Stimulated activated effector memory CD8-positive, alpha-beta T cell treated with anti-CD3 and anti-CD28 coated beads, Interleukin-12 subunit alpha, Interleukin-12 subunit beta, amount 100 ng/mL, for 72 hours (primary cell): ENCODE measurements around the gene PRTN3.

Source experiments
- ATAC-seq: fragments of 150-1000 bp; cut with Tn5 transposase; 2 replicates; pipeline ENCODE4 v1.10.0; 2021
- DNase-seq, 2 donors: peaks; one replicate each; pipeline ENCODE4 v3.0.0; 2021 to 2022; ENCODE audit warnings: low spot score in 2 of 2
- H3K27ac Mint-ChIP-seq: one replicate; pipeline ENCODE4 v1.8.0; 2022; ENCODE audit warnings: mild to moderate bottlenecking, mixed read lengths
- H3K36me3 Mint-ChIP-seq: one replicate; pipeline ENCODE4 v1.8.0; 2022; ENCODE audit warnings: mild to moderate bottlenecking, mixed read lengths
- H3K4me1 Mint-ChIP-seq: one replicate; pipeline ENCODE4 v1.8.0; 2022; ENCODE audit warnings: mixed read lengths
- H3K4me3 Mint-ChIP-seq: one replicate; pipeline ENCODE4 v1.8.0; 2022; ENCODE audit warnings: mild to moderate bottlenecking, mixed read lengths
- H3K9me3 Mint-ChIP-seq: one replicate; pipeline ENCODE4 v1.8.0; 2022; ENCODE audit warnings: mixed read lengths

The PRTN3 gene

DNA sequence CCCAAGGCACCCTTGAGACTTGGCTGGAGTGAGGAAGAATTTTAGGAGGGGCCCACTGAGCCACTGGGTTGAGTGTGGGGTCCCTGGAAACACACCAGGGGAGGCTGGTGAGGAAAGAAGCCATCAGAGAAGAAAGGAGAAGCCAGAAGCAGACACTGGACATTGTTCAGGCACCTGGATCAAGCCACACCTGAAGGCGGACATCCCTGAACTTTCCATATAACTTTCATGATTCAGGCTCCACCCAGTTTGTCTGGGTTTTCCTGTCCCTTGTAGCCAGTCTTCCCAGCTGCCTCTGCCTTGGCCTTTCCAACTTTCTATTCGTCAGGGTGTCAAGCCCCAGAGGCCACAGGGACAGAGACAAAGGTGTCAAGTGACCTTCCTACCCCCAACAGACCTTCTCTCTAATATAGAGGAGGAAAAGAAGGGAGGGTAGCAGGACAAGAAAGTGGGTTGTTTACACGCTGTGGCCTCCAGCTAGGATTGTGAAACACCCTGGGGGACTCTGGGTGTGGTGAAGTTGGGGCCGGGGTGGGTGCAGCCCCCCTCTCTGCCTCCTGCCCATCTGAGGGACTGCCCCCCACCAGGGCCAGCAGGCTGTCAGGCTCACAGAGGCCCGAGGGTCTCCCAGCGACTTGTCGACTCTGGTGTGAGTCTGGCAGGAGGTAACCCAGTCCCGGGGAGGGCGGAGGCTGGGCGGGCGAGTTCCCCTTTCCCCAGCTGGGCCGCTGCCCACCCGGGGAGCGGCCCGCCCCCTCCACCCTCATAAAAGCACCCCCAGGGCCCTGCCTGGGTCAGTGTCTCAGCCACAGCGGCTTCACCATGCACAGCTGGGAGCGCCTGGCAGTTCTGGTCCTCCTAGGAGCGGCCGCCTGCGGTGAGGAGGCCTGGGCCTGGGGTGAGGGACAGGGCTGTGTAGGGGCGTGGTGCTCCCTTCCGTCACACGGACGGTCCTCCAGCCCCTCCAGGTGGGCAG lies 18.4 kb downstream of the PRTN3 start, which contains the start of gene CFD:
TSS of gene CFD (plus strand) at position 797 of the 976 bp plus-strand sequence. CDS start at position 823, 26 bp downstream.
- peaks cover 18% of the 10 kb centered on the region for H3K4me1 Mint-ChIP-seq
- peak within 1 kb of the TSS; percentile 43 for H3K4me3 Mint-ChIP-seq
- peaks cover 8% of the 10 kb centered on the region for H3K36me3 Mint-ChIP-seq
- no peak within 1 kb of the TSS for H3K27ac Mint-ChIP-seq
- DNase-seq (no peak), ATAC-seq (no peak)
- no peaks in the 10 kb centered on the region for H3K9me3 Mint-ChIP-seq

DNA sequence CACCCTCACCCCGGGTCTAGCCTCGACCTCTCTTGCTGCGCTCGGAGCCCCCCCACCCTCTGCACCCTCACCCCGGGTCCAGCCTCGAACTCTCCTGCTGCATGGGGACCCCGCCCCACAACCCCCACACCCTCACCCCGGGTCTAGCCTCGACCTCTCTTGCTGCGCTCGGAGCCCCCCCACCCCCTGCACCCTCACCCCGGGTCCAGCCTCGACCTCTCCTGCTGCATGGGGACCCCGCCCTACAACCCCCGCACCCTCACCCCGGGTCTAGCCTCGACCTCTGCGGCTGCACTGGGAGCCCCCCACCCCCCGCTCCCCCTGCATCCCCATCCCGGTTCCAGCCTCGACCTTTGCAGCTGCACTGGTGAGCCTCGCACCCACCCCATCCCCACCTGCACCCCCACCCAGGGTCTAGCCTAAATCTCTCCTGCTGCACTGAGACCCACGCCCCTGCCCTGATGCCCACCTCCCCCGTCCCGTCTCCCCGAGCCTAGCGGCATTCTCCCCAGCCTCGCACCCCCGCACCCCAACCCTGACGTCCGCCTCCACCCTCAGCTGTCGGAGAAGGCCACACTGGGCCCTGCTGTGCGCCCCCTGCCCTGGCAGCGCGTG lies 20.4 kb downstream of the PRTN3 start:
- H3K36me3 Mint-ChIP-seq: peaks cover 14% of the 10 kb centered on the region
- no peaks in the 10 kb centered on the region for H3K9me3 Mint-ChIP-seq
- H3K4me3 Mint-ChIP-seq: peak overlapping the region; percentile 67
- peaks cover 18% of the 10 kb centered on the region for H3K4me1 Mint-ChIP-seq
- DNase-seq (no peak), ATAC-seq (no peak)
- H3K27ac Mint-ChIP-seq: no peak overlapping the region

DNA sequence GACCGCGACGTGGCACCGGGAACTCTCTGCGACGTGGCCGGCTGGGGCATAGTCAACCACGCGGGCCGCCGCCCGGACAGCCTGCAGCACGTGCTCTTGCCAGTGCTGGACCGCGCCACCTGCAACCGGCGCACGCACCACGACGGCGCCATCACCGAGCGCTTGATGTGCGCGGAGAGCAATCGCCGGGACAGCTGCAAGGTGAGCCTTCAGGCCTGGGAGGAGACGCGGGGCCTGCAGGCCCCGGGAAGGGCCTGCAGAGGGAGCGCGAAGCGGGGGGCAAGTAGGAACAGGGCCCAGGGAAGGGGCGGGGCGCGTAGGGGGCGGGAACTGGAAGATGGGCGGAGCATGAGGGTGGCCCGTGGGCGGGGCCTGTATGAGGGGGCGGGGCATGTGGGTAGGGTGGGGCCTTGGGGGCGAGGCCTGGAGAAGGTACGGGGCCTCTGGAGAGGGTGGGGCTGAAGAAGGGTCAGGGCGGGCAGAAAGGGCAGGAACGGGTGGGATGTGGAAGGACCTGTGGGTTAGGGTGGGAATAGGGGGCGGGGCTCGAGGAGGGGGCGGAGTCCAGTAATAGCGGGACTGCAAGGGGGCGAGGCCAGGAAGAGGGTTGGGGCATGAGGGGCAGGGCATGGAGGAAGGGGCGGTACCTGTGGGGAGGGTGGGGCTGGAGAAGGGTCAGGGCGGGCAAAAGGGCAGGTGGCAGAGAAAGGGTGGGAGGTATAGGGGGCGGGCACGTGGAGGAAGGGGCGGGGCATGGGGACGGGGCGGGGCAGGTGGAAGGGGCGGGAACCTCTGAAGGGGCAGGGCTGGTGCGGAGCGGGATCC lies 21.2 kb downstream of the PRTN3 start:
- Mint-ChIP-seq H3K36me3 (peaks cover 18% of the 10 kb centered on the region), H3K4me1 (peaks cover 18% of the 10 kb centered on the region), H3K9me3 (no peaks in the 10 kb centered on the region), H3K27ac (no peak overlapping the region), H3K4me3 (peak overlapping the region; percentile 67)
- DNase-seq (peak; percentile 47 to 73), ATAC-seq (peak; percentile 41)

DNA sequence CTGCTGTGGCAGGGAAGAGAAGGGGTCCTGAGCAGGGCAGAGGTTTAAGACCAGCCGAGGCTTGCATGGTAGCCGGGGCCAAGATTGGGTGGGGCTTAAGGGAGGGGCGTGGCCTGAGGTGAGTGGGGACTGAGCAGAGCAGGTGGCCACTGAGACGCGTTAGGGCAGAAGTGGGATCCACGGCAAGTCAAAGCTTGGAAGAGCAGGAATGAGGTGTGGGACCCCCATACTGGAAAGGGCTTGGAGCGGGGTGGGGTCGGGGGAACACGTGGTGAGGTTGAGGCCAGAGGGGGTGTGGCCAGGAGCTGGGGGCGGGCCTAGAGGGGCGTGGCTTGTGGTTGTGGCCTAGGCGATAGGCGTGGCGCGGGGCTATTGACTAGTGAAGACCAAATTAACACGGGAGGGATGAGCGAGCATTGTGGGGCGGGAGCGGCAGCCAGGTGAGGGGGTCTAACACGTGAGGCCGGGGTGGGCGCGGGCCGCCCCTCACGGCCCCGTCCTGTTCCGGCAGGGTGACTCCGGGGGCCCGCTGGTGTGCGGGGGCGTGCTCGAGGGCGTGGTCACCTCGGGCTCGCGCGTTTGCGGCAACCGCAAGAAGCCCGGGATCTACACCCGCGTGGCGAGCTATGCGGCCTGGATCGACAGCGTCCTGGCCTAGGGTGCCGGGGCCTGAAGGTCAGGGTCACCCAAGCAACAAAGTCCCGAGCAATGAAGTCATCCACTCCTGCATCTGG lies 21.9 kb downstream of the PRTN3 start:
- no peaks in the 10 kb centered on the region for H3K9me3 Mint-ChIP-seq
- peak overlapping the region; percentile 40 for H3K27ac Mint-ChIP-seq
- H3K4me3 Mint-ChIP-seq: peak overlapping the region; percentile 67
- H3K36me3 Mint-ChIP-seq: peaks cover 26% of the 10 kb centered on the region
- peaks cover 24% of the 10 kb centered on the region for H3K4me1 Mint-ChIP-seq
- ATAC-seq: peak; percentile 66
- peak; percentile 67 to 89 for DNase-seq

DNA sequence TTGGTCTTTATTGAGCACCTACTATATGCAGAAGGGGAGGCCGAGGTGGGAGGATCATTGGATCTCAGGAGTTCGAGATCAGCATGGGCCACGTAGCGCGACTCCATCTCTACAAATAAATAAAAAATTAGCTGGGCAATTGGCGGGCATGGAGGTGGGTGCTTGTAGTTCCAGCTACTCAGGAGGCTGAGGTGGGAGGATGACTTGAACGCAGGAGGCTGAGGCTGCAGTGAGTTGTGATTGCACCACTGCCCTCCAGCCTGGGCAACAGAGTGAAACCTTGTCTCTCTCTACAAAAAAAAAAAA lies 22.5 kb downstream of the PRTN3 start:
- DNase-seq: no peak
- Mint-ChIP-seq H3K4me3 (peak overlapping the region; percentile 67), H3K36me3 (peaks cover 26% of the 10 kb centered on the region), H3K27ac (peak overlapping the region; percentile 40), H3K9me3 (no peaks in the 10 kb centered on the region), H3K4me1 (peaks cover 24% of the 10 kb centered on the region)
- no peak for ATAC-seq

DNA sequence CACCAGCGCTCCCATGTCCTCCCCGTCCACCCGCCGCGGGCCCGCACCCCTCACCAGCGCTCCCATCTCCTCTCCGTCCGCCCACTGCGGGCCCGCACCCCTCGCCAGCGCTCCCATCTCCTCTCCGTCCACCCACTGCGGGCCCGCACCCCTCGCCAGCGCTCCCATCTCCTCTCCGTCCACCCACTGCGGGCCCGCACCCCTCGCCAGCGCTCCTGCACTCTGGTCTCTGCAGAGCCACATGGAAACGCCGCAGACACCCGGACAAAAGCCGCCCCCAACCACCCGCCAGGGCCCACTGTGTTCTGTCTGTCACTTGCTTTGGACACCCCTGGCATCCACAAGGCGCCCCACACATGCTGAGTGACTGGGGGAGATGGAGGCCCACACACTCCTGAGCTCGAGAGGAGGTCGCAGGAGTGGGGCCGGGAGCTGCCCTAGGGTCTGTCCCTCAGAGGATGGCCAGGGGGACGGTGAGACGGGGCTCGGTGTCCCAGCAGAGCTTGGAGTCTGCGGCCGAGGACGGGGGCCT lies 26.0 kb downstream of the PRTN3 start:
- H3K4me3 Mint-ChIP-seq: no peak overlapping the region
- no peak overlapping the region for H3K27ac Mint-ChIP-seq
- H3K9me3 Mint-ChIP-seq: no peaks in the 10 kb centered on the region

DNA sequence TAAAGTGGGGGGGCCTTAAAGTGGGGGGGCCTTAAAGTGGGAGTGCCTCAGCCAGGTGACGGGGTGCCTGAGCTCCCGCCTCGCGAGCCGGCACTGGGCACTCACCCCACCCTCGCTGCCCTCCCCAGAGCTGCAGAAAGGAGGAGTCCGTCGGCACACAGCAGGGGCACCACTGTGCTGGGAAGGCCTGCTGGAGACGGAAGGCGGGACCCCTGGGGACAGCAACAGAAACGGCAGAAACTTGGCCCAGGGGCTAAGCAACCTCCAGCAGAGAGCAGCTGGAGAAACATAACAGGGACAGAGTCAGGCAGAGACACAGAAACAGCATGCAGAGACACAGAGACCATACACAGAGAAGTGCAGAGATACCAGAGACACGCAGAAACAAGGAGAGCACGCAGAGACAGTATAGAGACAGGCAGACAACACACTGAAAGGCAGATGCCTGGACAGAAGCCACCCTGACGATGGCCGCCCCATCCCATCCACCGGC lies 26.5 kb downstream of the PRTN3 start:
- H3K9me3 Mint-ChIP-seq: no peaks in the 10 kb centered on the region
- no peak for DNase-seq
- no peak overlapping the region for H3K27ac Mint-ChIP-seq

More for the DNA sequence above, 26.0 kb downstream of the PRTN3 start:
- ATAC-seq (no peak), DNase-seq (no peak)
- peaks cover 49% of the 10 kb centered on the region for H3K36me3 Mint-ChIP-seq
- peaks cover 33% of the 10 kb centered on the region for H3K4me1 Mint-ChIP-seq

DNA sequence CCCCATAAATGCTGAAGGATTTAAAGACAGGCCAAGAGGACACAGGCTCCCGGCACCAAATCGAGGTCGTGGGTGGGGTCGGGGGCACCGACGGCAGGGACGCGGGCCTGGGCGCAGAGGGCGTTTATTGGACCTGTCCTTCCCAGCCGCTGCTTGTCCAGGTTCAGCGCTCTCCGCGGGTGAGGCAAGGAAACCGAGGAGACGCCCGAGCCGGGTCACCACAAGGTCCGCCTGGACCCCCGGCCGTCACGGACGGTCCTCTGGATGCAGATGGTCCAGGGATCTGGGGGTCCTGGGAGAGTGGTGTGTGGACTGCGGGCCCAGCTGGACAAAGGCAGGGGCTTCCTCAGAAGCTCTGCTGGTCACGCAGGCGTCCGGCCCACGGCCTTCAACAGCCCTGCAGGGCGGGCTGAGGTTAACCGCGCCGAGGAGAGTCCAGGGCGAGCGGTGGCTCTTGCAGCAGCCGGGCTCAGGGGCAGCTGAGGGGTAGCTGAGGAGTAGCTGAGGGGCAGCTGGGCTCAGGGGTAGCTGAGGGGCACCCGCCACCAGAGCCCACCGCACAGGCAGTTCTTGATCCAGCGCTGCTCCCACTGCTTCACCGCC lies 27.2 kb downstream of the PRTN3 start:
- Mint-ChIP-seq H3K36me3 (peaks cover 49% of the 10 kb centered on the region), H3K4me1 (peaks cover 34% of the 10 kb centered on the region), H3K27ac (no peak overlapping the region), H3K9me3 (no peaks in the 10 kb centered on the region), H3K4me3 (no peak overlapping the region)
- DNase-seq (no peak), ATAC-seq (no peak)

More for the DNA sequence above, 26.5 kb downstream of the PRTN3 start:
- H3K4me3 Mint-ChIP-seq: no peak overlapping the region
- ATAC-seq: no peak
- peaks cover 36% of the 10 kb centered on the region for H3K4me1 Mint-ChIP-seq
- H3K36me3 Mint-ChIP-seq: peaks cover 49% of the 10 kb centered on the region

DNA sequence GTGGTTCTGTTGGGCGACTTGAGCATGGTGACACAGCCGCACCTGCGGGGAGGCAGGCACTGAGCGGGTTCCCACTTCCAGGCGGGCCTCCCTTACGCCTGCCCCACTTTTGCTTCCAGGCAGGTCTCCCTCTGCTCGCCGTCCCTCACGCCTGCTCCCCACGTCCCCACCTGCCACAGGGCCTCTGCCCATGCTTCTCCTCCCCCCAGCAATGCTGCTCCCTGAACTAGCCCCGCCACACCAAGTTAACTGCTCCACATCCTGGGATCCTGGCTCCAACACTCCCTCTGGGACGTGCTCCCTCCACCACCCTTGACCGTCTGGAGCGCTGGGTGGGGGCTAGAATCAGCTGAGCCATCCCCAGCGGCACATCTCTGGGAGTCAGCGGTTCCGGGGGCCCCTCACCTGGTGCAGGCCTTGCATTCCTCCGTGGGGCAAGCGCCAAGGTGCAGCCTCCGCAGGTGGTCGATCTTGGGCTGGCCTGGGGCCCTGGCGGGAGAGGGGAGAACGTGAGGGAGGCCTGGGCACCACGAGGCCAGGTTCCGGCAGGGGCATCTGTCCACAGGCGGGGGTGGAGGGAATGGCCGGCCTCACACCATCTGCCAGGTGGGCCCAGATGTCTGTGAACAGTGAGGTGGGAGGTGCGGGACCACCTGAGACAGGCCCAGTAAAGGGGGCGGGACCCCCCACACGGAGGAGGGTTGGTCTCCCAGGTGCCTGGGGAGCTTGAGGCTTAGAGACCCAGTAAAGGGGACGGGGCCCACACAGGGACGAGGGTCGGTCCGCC lies 27.9 kb downstream of the PRTN3 start:
- no peak for DNase-seq
- no peaks in the 10 kb centered on the region for H3K9me3 Mint-ChIP-seq
- H3K4me1 Mint-ChIP-seq: peaks cover 28% of the 10 kb centered on the region
- no peak for ATAC-seq
- H3K27ac Mint-ChIP-seq: no peak overlapping the region
- peaks cover 46% of the 10 kb centered on the region for H3K36me3 Mint-ChIP-seq
- H3K4me3 Mint-ChIP-seq: no peak overlapping the region

DNA sequence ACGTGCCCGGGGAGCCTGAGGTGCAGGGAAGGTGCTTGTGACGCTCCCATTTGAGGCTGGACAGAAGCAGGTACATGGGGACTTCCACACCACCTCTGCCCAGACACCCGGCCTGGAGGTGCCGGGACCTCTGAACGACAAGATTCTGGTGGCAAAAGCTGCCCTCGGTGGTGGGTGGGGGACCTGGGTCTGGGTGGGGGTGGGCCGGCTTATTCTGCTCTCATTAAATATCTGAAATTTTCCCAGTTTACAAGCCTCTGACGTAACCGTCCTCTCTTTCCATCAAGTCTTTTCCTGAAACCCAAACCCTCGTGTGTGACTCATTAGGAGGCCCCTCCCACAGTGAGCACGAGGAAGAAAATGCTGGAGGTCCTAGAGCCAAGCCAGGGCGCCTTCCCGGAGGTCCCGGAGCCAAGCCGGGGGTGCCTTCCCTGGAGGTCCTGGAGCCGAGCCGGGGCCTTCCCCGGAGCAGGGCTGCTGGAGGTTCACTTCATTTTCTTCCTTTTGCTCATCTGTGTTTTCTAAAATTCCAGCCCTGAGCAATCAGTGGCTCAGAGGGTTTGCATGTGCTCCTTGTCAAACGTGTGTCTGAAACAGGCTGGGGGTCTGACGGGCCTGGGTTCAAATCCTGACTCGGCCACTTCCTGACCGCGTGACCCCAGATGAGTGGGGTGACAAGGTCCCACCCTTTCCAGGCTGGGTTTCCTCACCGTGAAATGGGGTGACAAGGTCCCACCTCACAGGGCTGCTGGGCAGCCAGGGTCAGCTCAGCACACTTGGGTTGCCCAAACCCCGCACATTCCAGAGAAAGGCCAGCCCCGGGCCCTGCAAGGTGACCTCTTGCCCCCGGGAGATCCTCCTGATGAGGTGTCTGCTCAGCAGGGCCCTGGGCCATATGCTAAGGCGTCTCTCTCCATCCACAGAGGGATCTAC lies 28.7 kb downstream of the PRTN3 start:
- Mint-ChIP-seq H3K36me3 (peaks cover 42% of the 10 kb centered on the region), H3K4me1 (peaks cover 24% of the 10 kb centered on the region), H3K27ac (peak overlapping the region; percentile 76), H3K9me3 (no peaks in the 10 kb centered on the region), H3K4me3 (no peak overlapping the region)
- ATAC-seq: no peak
- no peak for DNase-seq

DNA sequence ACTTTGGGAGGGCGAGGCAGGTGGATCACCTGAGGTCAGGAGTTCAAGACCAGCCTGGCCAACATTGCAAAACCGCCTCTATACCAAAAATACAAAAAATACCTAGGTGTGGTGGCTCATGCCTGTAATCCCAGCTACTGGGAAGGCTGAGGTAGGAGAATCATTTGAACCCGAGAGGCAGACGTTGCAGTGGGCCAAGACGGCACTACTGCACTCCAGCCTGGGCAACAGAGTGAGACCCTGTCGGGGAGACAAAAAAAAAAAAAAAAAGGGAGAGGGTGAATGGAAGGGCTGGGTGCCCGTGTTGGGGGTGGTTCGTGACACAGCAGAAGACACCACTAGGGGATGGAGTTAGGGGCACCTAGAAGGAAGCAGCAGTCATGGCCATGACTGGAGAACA lies 29.5 kb downstream of the PRTN3 start:
- Mint-ChIP-seq H3K4me1 (peaks cover 24% of the 10 kb centered on the region), H3K36me3 (peaks cover 49% of the 10 kb centered on the region), H3K4me3 (no peak overlapping the region), H3K27ac (peak overlapping the region; percentile 76), H3K9me3 (no peaks in the 10 kb centered on the region)
- DNase-seq (no peak), ATAC-seq (no peak)

DNA sequence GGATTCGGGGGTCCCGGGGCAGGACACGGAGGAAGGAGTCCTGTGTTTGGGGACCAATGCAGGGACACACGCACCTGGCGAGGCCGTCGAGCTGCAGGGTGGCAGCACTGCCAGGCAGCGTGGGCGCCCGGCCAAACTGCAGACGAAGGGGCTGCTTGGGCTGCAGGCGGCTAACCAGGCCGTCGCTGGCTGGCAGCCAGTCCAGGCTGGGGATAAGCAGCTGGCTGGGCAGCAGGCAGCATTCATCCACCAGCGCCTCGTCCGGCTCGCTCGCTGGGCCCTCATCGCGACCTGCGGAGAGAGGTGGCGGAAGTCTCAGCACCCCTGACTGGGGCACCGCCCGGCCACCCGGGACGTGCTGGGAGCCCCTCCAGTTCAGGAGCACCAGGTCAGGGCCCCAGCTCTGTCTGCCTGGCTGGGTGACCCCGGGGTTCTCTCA lies 30.2 kb downstream of the PRTN3 start:
- Mint-ChIP-seq H3K27ac (peak overlapping the region; percentile 76), H3K36me3 (peaks cover 45% of the 10 kb centered on the region), H3K4me3 (no peak overlapping the region), H3K9me3 (no peaks in the 10 kb centered on the region), H3K4me1 (peaks cover 24% of the 10 kb centered on the region)
- ATAC-seq: no peak
- DNase-seq: no peak
